ENCODE measurements around the gene NUDT16L1.

DNA sequence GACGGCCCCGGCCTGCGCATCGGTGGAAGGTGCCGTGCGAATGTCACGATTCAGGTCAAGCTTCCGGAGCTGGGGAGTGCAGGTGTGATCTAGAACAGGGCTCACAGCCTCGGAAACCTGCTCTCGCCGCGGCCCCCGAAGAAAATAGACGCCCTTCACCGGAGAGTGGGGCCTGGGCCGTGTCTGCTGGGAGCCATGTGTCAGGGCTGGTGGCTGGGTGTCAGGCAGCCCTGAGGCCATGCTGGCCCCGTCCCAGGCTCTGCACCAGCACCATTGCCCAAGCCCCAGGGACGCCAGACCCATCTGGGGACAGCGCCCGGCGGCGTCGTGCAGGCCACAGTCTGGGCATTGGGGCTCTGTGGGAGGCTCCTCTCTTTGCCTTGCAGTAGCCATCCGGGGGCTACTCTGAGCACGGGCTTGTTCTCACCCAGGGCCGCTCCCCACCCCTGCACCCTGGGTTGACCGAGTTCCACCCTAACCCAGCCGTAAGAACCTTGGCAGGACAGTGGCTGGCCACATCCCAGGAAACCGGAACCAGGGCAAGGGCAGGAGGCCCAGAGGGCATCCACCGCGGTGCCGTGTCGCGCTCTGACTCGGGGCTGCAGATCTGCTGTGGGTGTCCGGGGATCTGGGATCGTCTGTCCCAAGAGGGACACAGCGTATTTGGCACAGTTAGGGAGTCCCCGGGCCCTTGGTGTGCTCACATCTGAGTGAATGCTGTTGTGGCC lies 5.3 kb upstream of the NUDT16L1 start:
- TF ChIP-seq POLR2AphosphoS5 (IDR thresholded peaks at IDR 0.05; ENCODE audit: borderline replicate concordance, low read depth, low read length) (no peak), EZH2 (IDR thresholded peaks at IDR 0.05) (no peak), FOXP2 (optimal IDR thresholded peaks at IDR 0.05; ENCODE audit: control extremely low read depth, extremely low read length, insufficient read depth) (no peak)
